HT-29 (cell line): ENCODE measurements around the gene GBP6. TPM values are rescaled to one million over a fixed set of nuclear protein-coding genes. Genes with fewer than 3 reads are reported as not detected.

ENCODE experiments used
- total RNA-seq: library from RNA; depleted of rRNA; stranded (reverse); fragments of >200 nt; shearing (Covaris generic); gene quantifications from 2 replicates; pipeline ENCODE4 v1.2.3, GENCODE V29; 2014; rRNA removed

GBP6 gene
- total RNA-seq, 1 experiment from 2014 or later, result not detected

Other genes starting within 250 kb of the GBP6 start
- 5.9 and 11.0 TPM in 2 replicates for gene GBP2, start 237.9 kb upstream of the GBP6 start, total RNA-seq
- not detected in 2 replicates for gene GBP7, start 188.1 kb upstream of the GBP6 start, total RNA-seq
- gene GBP4, start 165.1 kb upstream of the GBP6 start, total RNA-seq, result 0.23 and 0.47 TPM in 2 replicates
- 0.03 TPM in 1 of 2 replicates, not detected in the other for gene GBP5, start 91.2 kb upstream of the GBP6 start, total RNA-seq
- gene LRRC8B, start 160.8 kb downstream of the GBP6 start, total RNA-seq, result 5.0 and 11.5 TPM in 2 replicates